HepG2 (cell line): Measurements from ENCODE around the gene PSMA3. TPM values are rescaled to one million over a fixed set of nuclear protein-coding genes. Genes with fewer than 3 reads are reported as not detected.

Experiments used
- ATF1 ChIP-seq: IDR thresholded peaks from 2 replicates; pipeline ENCODE4 v1.6.1; 2016; ENCODE audit warnings: mild to moderate bottlenecking, control low read depth
- HDAC2 ChIP-seq: sonication (generic); formaldehyde crosslinking; IDR thresholded peaks from 2 replicates; pipeline ENCODE4 v1.4.0; 2020; ENCODE audit warnings: missing genetic modification reagents
- HHEX ChIP-seq: IDR thresholded peaks from 2 replicates; pipeline ENCODE4 v1.6.1; 2016; ENCODE audit warnings: control low read depth
- HNRNPUL1 ChIP-seq: fragments of 200-400 bp; formaldehyde crosslinking; IDR thresholded peaks from 2 replicates; pipeline ENCODE4 v1.6.1; 2017; ENCODE audit warnings: low read depth, mild to moderate bottlenecking, low read length, moderate library complexity
- IRF2 ChIP-seq: IDR thresholded peaks from 2 replicates; pipeline ENCODE4 v1.6.1; 2018; ENCODE audit warnings: missing genetic modification reagents, missing compliant biosample characterization
- MAFF ChIP-seq: IDR thresholded peaks from 2 replicates; pipeline ENCODE4 v1.6.1; 2011; ENCODE audit warnings: low read depth, low read length, improper control_type of control experiment
- NCOA5 ChIP-seq: sonication (generic); formaldehyde crosslinking; IDR thresholded peaks from 2 replicates; pipeline ENCODE4 v1.4.0; 2020; ENCODE audit warnings: missing genetic modification reagents
- NFE2 ChIP-seq: sonication (generic); formaldehyde crosslinking; IDR thresholded peaks from 2 replicates; pipeline ENCODE4 v1.4.0; 2020; ENCODE audit warnings: missing genetic modification reagents
- NFRKB ChIP-seq: fragments of 450-650 bp; IDR thresholded peaks from 2 replicates; pipeline ENCODE4 v1.6.1; 2017
- NR2F1 ChIP-seq, 2 experiments: fragments of 450-650 bp in 1 of 2; formaldehyde crosslinking in 1 of 2; IDR thresholded peaks; 2 replicates each; pipeline versions ENCODE4 v1.5.0 to v1.6.1; 2016 to 2020; ENCODE audit warnings: mild to moderate bottlenecking in 1 of 2, missing compliant biosample characterization in 1 of 2, missing genetic modification reagents in 1 of 2, moderate library complexity in 1 of 2
- NR2F2 ChIP-seq: IDR thresholded peaks from 2 replicates; pipeline ENCODE4 v1.6.1; 2012; ENCODE audit warnings: low read depth, inconsistent platforms, borderline replicate concordance
- ONECUT2 ChIP-seq: sonication (generic); formaldehyde crosslinking; IDR thresholded peaks from 2 replicates; pipeline ENCODE4 v1.4.0; 2020; ENCODE audit warnings: missing genetic modification reagents
- PHF21A ChIP-seq: sonication (generic); formaldehyde crosslinking; IDR thresholded peaks from 2 replicates; pipeline ENCODE4 v1.5.0; 2020; ENCODE audit warnings: mild to moderate bottlenecking, missing genetic modification reagents
- PLRG1 ChIP-seq: fragments of 450-650 bp; conservative IDR thresholded peaks from 2 replicates; pipeline ENCODE4 v1.6.1; 2016
- PTBP1 ChIP-seq: fragments of 200-400 bp; formaldehyde crosslinking; IDR thresholded peaks from 2 replicates; pipeline ENCODE4 v1.6.1; 2018; ENCODE audit warnings: low read length, low read depth; ENCODE audit not compliant: poor library complexity, severe bottlenecking
- SIN3B ChIP-seq: fragments of 150-350 bp; IDR thresholded peaks from 2 replicates; pipeline ENCODE4 v1.6.1; 2014; ENCODE audit warnings: low read length
- THAP11 ChIP-seq: IDR thresholded peaks from 2 replicates; pipeline ENCODE4 v1.6.1; 2016; ENCODE audit warnings: missing biosample characterization, missing genetic modification reagents
- TSC22D2 ChIP-seq: sonication (generic); formaldehyde crosslinking; IDR thresholded peaks from 2 replicates; pipeline ENCODE4 v1.5.1; 2020; ENCODE audit warnings: missing genetic modification reagents, mild to moderate bottlenecking, borderline replicate concordance
- YY1 ChIP-seq: IDR thresholded peaks from 2 replicates; pipeline ENCODE4 v1.6.1; 2011; ENCODE audit warnings: low read length, low read depth, moderate library complexity, mild to moderate bottlenecking; ENCODE audit not compliant: insufficient read depth, insufficient replicate concordance
- ZNF230 ChIP-seq: sonication (generic); formaldehyde crosslinking; IDR thresholded peaks from 2 replicates; pipeline ENCODE4 v1.4.0; 2020; ENCODE audit warnings: mild to moderate bottlenecking, missing genetic modification reagents
- ZNF234 ChIP-seq: sonication (generic); formaldehyde crosslinking; conservative IDR thresholded peaks from 2 replicates; pipeline ENCODE4 v1.5.1; 2020; ENCODE audit warnings: mild to moderate bottlenecking, missing genetic modification reagents
- ZNF572 ChIP-seq: sonication (generic); formaldehyde crosslinking; IDR thresholded peaks from 2 replicates; pipeline ENCODE4 v1.5.1; 2020; ENCODE audit warnings: mild to moderate bottlenecking, missing genetic modification reagents
- ZNF776 ChIP-seq: sonication (generic); formaldehyde crosslinking; IDR thresholded peaks from 2 replicates; pipeline ENCODE4 v1.4.0; 2020; ENCODE audit warnings: mild to moderate bottlenecking, missing genetic modification reagents
- ZNF788 ChIP-seq: sonication (generic); formaldehyde crosslinking; IDR thresholded peaks from 2 replicates; pipeline ENCODE4 v1.5.0; 2020; ENCODE audit warnings: mild to moderate bottlenecking, missing genetic modification reagents, borderline replicate concordance
- ZNF816 ChIP-seq: sonication (generic); formaldehyde crosslinking; IDR thresholded peaks from 2 replicates; pipeline ENCODE4 v1.8.0; 2022; ENCODE audit warnings: missing genetic modification reagents, mild to moderate bottlenecking, borderline replicate concordance
- polyA plus RNA-seq, 8 experiments: library from polyadenylated mRNA; depleted of rRNA in 3 of 8; stranded (reverse) in 7 of 8; unstranded in 1 of 8; fragments of >200 nt; fragmentation: Illumina TruSeq in 4 of 8; extraction: Trizol in 4 of 8; gene quantifications; 2 replicates each; pipeline versions ENCODE4 v1.2.1 to v1.2.3, GENCODE V29; 2011 to 2016; ENCODE audit warnings: low read depth in 4 of 8, missing spikeins in 1 of 8, mixed read lengths in 1 of 8; ENCODE audit not compliant: insufficient read depth in 1 of 8
- total RNA-seq, 5 experiments: library from RNA; depleted of rRNA; stranded (reverse); fragments of >200 nt; fragmentation: Illumina TruSeq; extraction: Trizol; gene quantifications; 2 replicates each; pipeline ENCODE4 v1.2.3, GENCODE V29; 2016; ENCODE audit warnings: low read depth in 1 of 5
- TF ChIP-seq, protein P1 (sequence below): sonication (generic); formaldehyde crosslinking; IDR thresholded peaks from 2 replicates; pipeline ENCODE4 v1.9.0; 2022; ENCODE audit warnings: missing genetic modification reagents, mild to moderate bottlenecking, borderline replicate concordance
- TF ChIP-seq, protein P2 (sequence below): fragments of 450-650 bp; IDR thresholded peaks from 2 replicates; pipeline ENCODE4 v1.6.1; 2016
- TF ChIP-seq, protein P3 (sequence below): sonication (generic); formaldehyde crosslinking; IDR thresholded peaks from 2 replicates; pipeline ENCODE4 v1.4.0; 2020; ENCODE audit warnings: low read depth, mild to moderate bottlenecking, missing genetic modification reagents

The PSMA3 gene
- total and polyA plus RNA-seq, 2 of the 13 experiments (the other 11 are each of a cell fraction or from before 2014, with no cell fraction given) = 232 to 275 TPM

DNA sequence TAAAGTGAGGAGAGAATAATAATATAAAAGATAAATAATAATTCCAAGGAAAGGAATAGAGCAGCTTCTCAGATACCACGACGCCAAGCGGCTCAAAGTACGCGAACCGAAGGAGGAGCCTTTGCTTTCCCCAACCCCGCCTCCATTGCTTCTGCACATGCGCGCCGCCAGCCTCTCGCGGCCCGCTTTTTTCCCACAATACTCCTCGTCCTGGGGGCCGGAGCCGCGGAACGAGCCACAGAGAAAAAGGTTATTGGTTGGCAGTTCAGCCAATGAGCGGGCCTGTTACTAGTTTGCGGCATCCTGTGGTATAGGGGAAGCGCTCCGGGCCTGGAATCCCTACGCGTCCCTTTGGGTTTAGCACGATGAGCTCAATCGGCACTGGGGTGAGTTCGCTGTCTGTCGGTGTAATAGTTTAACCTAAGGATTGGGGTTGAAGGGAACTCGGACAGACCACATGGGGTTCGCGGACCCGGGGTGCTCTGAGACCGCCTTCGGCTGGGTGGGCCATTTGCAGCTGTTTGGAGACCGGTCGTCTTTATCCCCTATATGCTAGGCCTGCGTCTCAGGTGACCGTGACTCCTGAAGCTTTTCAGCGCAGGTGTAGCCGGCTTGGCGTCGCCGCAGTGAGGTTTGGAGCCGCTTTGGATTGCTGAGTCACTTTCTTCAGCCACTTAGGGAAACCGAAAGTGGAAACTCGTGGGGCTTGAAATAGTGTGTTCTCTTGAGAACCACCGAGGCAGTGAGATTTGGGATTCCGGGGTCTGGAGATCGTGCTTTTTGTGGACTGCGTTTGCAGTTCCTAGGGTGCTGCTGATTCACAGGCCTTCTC lies at the start of gene PSMA3 (continued):
- TF ChIP-seq HNRNPUL1 = no peak
- TF ChIP-seq NR2F2 = no peak; the same call in 1 of the 2 replicates
- no peak for TF ChIP-seq HHEX (CRISPR knock-in tag)
- TF ChIP-seq IRF2 (CRISPR knock-in tag) = peak; percentile 97
- TF ChIP-seq HDAC2 (CRISPR knock-in tag) = peak; percentile 21; the same call in 1 of the 2 replicates
- TF ChIP-seq, protein P1, sequence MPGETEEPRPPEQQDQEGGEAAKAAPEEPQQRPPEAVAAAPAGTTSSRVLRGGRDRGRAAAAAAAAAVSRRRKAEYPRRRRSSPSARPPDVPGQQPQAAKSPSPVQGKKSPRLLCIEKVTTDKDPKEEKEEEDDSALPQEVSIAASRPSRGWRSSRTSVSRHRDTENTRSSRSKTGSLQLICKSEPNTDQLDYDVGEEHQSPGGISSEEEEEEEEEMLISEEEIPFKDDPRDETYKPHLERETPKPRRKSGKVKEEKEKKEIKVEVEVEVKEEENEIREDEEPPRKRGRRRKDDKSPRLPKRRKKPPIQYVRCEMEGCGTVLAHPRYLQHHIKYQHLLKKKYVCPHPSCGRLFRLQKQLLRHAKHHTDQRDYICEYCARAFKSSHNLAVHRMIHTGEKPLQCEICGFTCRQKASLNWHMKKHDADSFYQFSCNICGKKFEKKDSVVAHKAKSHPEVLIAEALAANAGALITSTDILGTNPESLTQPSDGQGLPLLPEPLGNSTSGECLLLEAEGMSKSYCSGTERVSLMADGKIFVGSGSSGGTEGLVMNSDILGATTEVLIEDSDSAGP (CRISPR knock-in tag) = peak; percentile 58; the same call in 1 of the 2 replicates
- TF ChIP-seq NCOA5 (CRISPR knock-in tag) = no peak
- TF ChIP-seq ZNF572 (CRISPR knock-in tag) = peak; percentile 81; the same call in 1 of the 2 replicates
- peak; percentile 71 for TF ChIP-seq NFE2 (CRISPR knock-in tag)
- peak; percentile 33; the same call in 1 of the 2 replicates for TF ChIP-seq ATF1 (CRISPR knock-in tag)
- TF ChIP-seq ZNF234 = no peak
- 0 out of 2 replicates have a peak, but pooled peaks have one; percentile 57 for TF ChIP-seq ZNF230 (CRISPR knock-in tag)
- TF ChIP-seq PTBP1 = no peak
- 0 out of 2 replicates have a peak, but pooled peaks have one; percentile 9 for TF ChIP-seq MAFF
- TF ChIP-seq, protein P2, sequence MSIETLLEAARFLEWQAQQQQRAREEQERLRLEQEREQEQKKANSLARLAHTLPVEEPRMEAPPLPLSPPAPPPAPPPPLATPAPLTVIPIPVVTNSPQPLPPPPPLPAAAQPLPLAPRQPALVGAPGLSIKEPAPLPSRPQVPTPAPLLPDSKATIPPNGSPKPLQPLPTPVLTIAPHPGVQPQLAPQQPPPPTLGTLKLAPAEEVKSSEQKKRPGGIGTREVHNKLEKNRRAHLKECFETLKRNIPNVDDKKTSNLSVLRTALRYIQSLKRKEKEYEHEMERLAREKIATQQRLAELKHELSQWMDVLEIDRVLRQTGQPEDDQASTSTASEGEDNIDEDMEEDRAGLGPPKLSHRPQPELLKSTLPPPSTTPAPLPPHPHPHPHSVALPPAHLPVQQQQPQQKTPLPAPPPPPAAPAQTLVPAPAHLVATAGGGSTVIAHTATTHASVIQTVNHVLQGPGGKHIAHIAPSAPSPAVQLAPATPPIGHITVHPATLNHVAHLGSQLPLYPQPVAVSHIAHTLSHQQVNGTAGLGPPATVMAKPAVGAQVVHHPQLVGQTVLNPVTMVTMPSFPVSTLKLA = no peak
- peak; percentile 85 for TF ChIP-seq THAP11 (CRISPR knock-in tag)
- TF ChIP-seq TSC22D2 (CRISPR knock-in tag) = no peak
- TF ChIP-seq, protein P3, sequence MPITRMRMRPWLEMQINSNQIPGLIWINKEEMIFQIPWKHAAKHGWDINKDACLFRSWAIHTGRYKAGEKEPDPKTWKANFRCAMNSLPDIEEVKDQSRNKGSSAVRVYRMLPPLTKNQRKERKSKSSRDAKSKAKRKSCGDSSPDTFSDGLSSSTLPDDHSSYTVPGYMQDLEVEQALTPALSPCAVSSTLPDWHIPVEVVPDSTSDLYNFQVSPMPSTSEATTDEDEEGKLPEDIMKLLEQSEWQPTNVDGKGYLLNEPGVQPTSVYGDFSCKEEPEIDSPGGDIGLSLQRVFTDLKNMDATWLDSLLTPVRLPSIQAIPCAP = peak; percentile 98
- peak in 1 of 2 experiments; percentile 5; a peak in 1 of 4 replicates for TF ChIP-seq NR2F1 (CRISPR knock-in tag; IDR thresholded peaks at IDR 0.05)
- no peak for TF ChIP-seq ZNF776 (CRISPR knock-in tag)
- TF ChIP-seq SIN3B = 0 out of 2 replicates have a peak, but pooled peaks have one; percentile 46
- no peak for TF ChIP-seq NFRKB
- TF ChIP-seq PHF21A (CRISPR knock-in tag) = peak; percentile 79
- TF ChIP-seq ZNF816 = no peak
- peak; percentile 35 for TF ChIP-seq YY1
- TF ChIP-seq ONECUT2 (CRISPR knock-in tag) = 0 out of 2 replicates have a peak, but pooled peaks have one; percentile 14
- TF ChIP-seq ZNF788 = peak; percentile 64; the same call in 1 of the 2 replicates
- no peak for TF ChIP-seq PLRG1
